Astrocyte of the cerebellum (primary cell): ENCODE measurements around the gene ERMN.

Source experiments
- DNase-seq: peaks from one replicate; pipeline ENCODE4 v3.0.0-alpha.2; 2011; ENCODE audit warnings: low read depth
- H3K4me3 ChIP-seq: 2 replicates; pipeline ENCODE4 v1.5.1; 2011; ENCODE audit warnings: mild to moderate bottlenecking, low read depth, low read length, moderate library complexity
- CTCF ChIP-seq: IDR thresholded peaks from 2 replicates; pipeline ENCODE4 v1.5.1; 2012; ENCODE audit warnings: low read length, low read depth, moderate library complexity, mild to moderate bottlenecking; ENCODE audit errors: missing control alignments
- in situ Hi-C: cut with HindIII; loops from 2 replicates; pipeline ENCODE4 v1.10.0; 2017; ENCODE audit warnings: low sequenced_read_pairs

Gene ERMN

DNA sequence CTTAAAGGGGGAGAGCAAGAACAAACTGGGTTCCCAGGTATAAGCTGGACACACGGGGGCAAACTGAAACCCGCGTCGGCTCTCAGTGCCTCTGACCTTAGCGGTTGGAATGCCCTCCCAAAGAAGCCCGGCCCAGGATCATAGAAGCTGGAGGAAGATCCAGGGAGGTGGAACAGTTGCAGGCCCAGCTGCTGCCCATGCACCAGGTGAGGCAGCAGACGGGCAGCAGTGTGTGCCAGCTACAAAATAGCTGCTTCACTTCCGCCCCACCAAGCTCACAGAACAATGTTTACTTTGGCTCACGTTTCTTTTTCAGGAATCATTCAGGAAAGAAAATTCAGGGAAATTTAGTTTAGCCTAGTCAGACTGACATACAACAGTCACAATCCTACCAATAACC lies 3.9 kb upstream of the ERMN start:
- H3K4me3 ChIP-seq: no peak overlapping the region
- in situ Hi-C loops: no loop called here
- no peak for TF ChIP-seq CTCF
- DNase-seq: no peak

DNA sequence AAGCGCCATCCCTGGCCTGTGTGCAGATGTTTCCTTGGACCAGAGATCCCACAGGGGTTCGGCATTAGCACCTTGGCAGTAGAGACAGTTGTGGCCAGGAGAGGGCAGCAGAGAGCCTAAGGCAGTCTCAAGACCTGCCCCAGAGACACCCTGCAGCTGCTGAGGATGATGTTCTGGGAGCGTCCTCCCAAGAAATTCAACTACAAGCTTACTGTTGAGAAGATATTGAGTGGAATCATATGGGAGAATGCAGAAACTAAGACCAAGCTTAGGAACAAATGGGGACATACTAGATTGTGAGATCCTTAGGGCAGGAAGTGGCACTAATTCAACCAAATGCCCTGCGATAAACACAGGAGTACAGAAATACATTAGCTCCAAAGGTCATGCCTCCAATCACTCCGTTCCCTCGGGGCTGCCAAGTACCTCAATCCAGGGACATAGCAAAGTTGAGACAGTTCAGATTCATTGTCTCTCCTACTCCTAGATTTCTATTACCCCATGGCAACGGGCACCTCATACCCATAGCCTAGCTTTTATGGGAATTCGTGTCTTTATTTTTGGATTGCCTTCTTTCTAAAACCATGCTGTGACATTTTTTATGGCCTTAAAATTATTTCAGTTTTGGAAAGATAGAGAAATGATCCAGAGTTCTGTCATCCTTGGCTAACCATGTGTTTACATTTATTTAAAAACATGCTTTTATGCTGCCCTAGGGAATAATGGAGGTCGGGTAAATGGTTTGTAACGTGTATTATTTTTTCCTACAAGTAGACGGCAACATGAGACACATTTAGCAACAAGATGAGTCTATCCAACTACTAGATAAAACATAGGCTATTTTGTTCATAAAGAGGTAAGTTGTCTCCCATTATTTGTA lies 2.2 kb upstream of the ERMN start:
- no peak overlapping the region for H3K4me3 ChIP-seq
- TF ChIP-seq CTCF: peak; percentile 91
- in situ Hi-C loops: no loop called here
- DNase-seq: peak; percentile 28

- no peak for TF ChIP-seq CTCF
- no peak overlapping the region for H3K4me3 ChIP-seq
- in situ Hi-C loops: no loop called here
- no peak for DNase-seq
Measured at GRCh38 chr2:157327200-157327599, 1.6 kb upstream of the ERMN start.

- in situ Hi-C loops: no loop called here
Measured at GRCh38 chr2:157326698-157327097, 1.1 kb upstream of the ERMN start.

DNA sequence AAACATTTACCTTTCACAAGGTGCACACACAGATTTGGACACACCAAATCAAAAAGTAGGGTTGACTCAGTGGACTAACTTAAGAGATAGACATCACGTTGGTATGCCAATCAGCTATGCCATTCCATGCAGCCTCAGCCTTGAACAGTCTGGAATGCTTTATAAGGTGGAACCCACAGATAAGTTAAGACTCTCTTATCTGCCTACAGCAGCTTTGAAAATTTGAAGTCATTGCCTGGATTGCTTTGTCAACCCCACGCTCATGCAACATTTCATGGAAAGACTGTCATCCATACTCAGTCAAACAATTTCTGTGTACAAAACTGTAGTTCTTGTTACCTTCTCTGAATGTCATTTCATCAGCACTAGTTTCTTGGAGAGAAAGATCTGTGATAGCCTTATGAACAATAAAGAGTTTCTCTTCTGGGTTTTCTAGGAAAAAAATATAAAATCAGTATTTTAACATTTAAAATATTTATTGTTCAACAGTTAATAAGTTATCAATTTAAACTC lies 1.2 kb downstream of the ERMN start:
- in situ Hi-C loops: no loop called here
- H3K4me3 ChIP-seq: no peak overlapping the region
- no peak for TF ChIP-seq CTCF
- DNase-seq: no peak

More at GRCh38 chr2:157326698-157327097, 1.1 kb upstream of the ERMN start:
- no peak for TF ChIP-seq CTCF
- no peak overlapping the region for H3K4me3 ChIP-seq
- no peak for DNase-seq

DNA sequence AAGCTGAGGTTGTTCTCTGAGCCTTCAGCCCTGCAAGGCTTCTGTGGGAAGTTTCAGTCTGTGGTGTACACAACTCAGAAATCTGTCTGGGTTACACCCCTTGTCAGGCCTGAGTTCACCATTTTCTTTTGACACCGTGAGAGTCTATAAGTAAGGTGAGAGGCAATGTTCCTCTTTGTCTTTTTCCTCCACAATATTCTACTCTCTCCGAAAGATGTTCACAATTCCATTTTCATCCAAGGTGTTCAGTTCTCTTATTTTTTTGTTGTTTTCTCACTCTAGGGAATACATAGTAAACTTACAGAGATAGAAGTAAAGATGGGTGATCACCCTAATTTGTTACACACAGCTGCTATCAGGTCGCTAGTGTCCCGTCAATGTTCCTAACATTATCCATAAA lies 3.2 kb downstream of the ERMN start:
- no peak for TF ChIP-seq CTCF
- no peak overlapping the region for H3K4me3 ChIP-seq
- in situ Hi-C loops: no loop called here
- DNase-seq: no peak
